H1 (cell line): Measurements from ENCODE around the gene MCC. TPM values are rescaled to one million over a fixed set of nuclear protein-coding genes. Genes with fewer than 3 reads are reported as not detected.

Experiments
- CTCF ChIA-PET: fragments of 300-600 bp; sonication (Branson Sonifier 250); formaldehyde crosslinking; loops from one replicate; lab custom pipeline; 2021; ENCODE audit not compliant: partially characterized antibody; lab: Charles Lee
- POLR2A ChIA-PET: fragments of 300-600 bp; sonication (Branson Sonifier 250); formaldehyde crosslinking; loops from one replicate; lab custom pipeline; 2021; ENCODE audit warnings: inconsistent platforms; ENCODE audit not compliant: partially characterized antibody; lab: Charles Lee
- DNase-seq, 2 experiments: peaks; one replicate each; pipeline versions ENCODE4 v3.0.0 to v3.0.0-alpha.2; 2010 to 2022; ENCODE audit warnings: low spot score in 2 of 2, low read depth in 1 of 2, mixed read lengths in 1 of 2
- FAIRE-seq: peaks from 2 replicates; lab custom pipeline; 2011; peaks lifted over from hg19 to GRCh38; lab: Jason Lieb, UNC
- H2AFZ ChIP-seq: 2 replicates; pipeline ENCODE4 v1.8.1; 2012; ENCODE audit warnings: low read length, inconsistent platforms
- H2AK5ac ChIP-seq: 2 replicates; pipeline ENCODE4 v1.6.1; 2013; ENCODE audit warnings: low read depth, low read length
- H2BK120ac ChIP-seq: replicated peaks from 2 replicates; pipeline ENCODE3; 2013; ENCODE audit warnings: low read depth, low read length, inconsistent platforms
- H2BK12ac ChIP-seq: 2 replicates; pipeline ENCODE4 v1.6.1; 2013; ENCODE audit warnings: low read depth, low read length
- H2BK15ac ChIP-seq: 2 replicates; pipeline ENCODE4 v1.6.1; 2013; ENCODE audit warnings: low read length
- H2BK20ac ChIP-seq: 2 replicates; pipeline ENCODE4 v1.6.1; 2013; ENCODE audit warnings: low read length
- H2BK5ac ChIP-seq: 2 replicates; pipeline ENCODE4 v1.6.1; 2013; ENCODE audit warnings: low read depth, low read length
- H3K14ac ChIP-seq: 2 replicates; pipeline ENCODE4 v1.6.1; 2013; ENCODE audit warnings: inconsistent platforms; ENCODE audit not compliant: insufficient read length
- H3K18ac ChIP-seq: 2 replicates; pipeline ENCODE4 v1.6.1; 2013; ENCODE audit warnings: low read length; ENCODE audit errors: extremely low read depth
- H3K23ac ChIP-seq: 2 replicates; pipeline ENCODE4 v1.6.1; 2013; ENCODE audit warnings: inconsistent platforms; ENCODE audit not compliant: insufficient read length
- H3K23me2 ChIP-seq: 2 replicates; pipeline ENCODE4 v1.6.1; 2013; ENCODE audit warnings: low read depth, low read length
- H3K27ac ChIP-seq: 2 replicates; pipeline ENCODE4 v1.6.1; 2011; ENCODE audit warnings: low read depth, low read length, inconsistent platforms
- H3K27me3 ChIP-seq, 4 experiments: replicated peaks in 1 of 4; 1 replicate in 1 of 4; 2 replicates in 3 of 4; pipeline versions ENCODE4 v1.6.1 to v1.8.1; 2011 to 2013; ENCODE audit warnings: low read length in 3 of 4, mild to moderate bottlenecking in 3 of 4, inconsistent platforms in 2 of 4, mixed read lengths in 2 of 4, moderate library complexity in 1 of 4; ENCODE audit not compliant: control insufficient read depth in 3 of 4, insufficient read depth in 3 of 4; ENCODE audit errors: extremely low read depth in 1 of 4
- H3K36me3 ChIP-seq, 4 experiments: 2 replicates each; pipeline versions ENCODE4 v1.6.1 to v1.8.1; 2011 to 2013; ENCODE audit warnings: mild to moderate bottlenecking in 4 of 4, low read length in 3 of 4, moderate library complexity in 2 of 4, control low read depth in 1 of 4, inconsistent platforms in 1 of 4; ENCODE audit not compliant: insufficient read depth in 4 of 4, control insufficient read depth in 2 of 4
- H3K4ac ChIP-seq: replicated peaks from 2 replicates; pipeline ENCODE3; 2013; ENCODE audit warnings: low read length, low read depth, mixed read lengths, inconsistent platforms; ENCODE audit not compliant: insufficient read length
- H3K4me1 ChIP-seq, 4 experiments: replicated peaks in 1 of 4; 1 replicate in 1 of 4; 2 replicates in 3 of 4; pipeline versions ENCODE4 v1.6.1 to v1.8.1; 2011 to 2013; ENCODE audit warnings: low read length in 3 of 4, inconsistent platforms in 2 of 4, mixed read lengths in 1 of 4; ENCODE audit not compliant: insufficient read depth in 4 of 4, control insufficient read depth in 3 of 4
- H3K4me2 ChIP-seq, 2 experiments: 2 replicates each; pipeline versions ENCODE4 v1.6.1 to v1.8.1; 2011 to 2013; ENCODE audit warnings: low read depth in 2 of 2, low read length in 2 of 2, control low read depth in 1 of 2, inconsistent platforms in 1 of 2, mild to moderate bottlenecking in 1 of 2; ENCODE audit not compliant: insufficient read depth in 1 of 2
- H3K4me3 ChIP-seq, 4 experiments: fragments of 200-600, 300-600 bp in 1 of 4; sonication (generic), shearing (Covaris generic), sonication (Bioruptor Twin) in 1 of 4; 2 replicates each; pipeline versions ENCODE4 v1.5.1 to v1.8.1; 2011 to 2016; ENCODE audit warnings: low read length in 4 of 4, low read depth in 3 of 4, control low read depth in 2 of 4, inconsistent platforms in 2 of 4, mild to moderate bottlenecking in 2 of 4, mixed read lengths in 1 of 4, moderate library complexity in 1 of 4; ENCODE audit not compliant: insufficient read depth in 2 of 4; ENCODE audit errors: extremely low read depth in 1 of 4
- H3K56ac ChIP-seq: replicated peaks from 2 replicates; pipeline ENCODE3; 2013; ENCODE audit warnings: low read depth, mild to moderate bottlenecking, mixed read lengths, low read length, inconsistent platforms; ENCODE audit not compliant: insufficient read length
- H3K79me1 ChIP-seq: 2 replicates; pipeline ENCODE4 v1.6.1; 2013; ENCODE audit warnings: low read depth, low read length, control low read depth
- H3K79me2 ChIP-seq, 2 experiments: 2 replicates each; pipeline versions ENCODE4 v1.6.1 to v1.8.1; 2012 to 2013; ENCODE audit warnings: low read length in 2 of 2, mild to moderate bottlenecking in 2 of 2, inconsistent platforms in 1 of 2; ENCODE audit not compliant: insufficient read depth in 2 of 2, control insufficient read depth in 1 of 2
- H3K9ac ChIP-seq, 4 experiments: replicated peaks in 1 of 4; 1 replicate in 1 of 4; 2 replicates in 3 of 4; pipeline versions ENCODE4 v1.6.1 to v1.8.1; 2011 to 2013; ENCODE audit warnings: low read depth in 3 of 4, low read length in 3 of 4, control low read depth in 2 of 4, mild to moderate bottlenecking in 2 of 4, moderate library complexity in 2 of 4, inconsistent platforms in 1 of 4; ENCODE audit errors: extremely low read depth in 1 of 4
- H3K9me3 ChIP-seq, 2 experiments: 2 replicates each; pipeline versions ENCODE4 v1.6.1 to v1.8.1; 2012 to 2013; ENCODE audit warnings: mild to moderate bottlenecking in 2 of 2, moderate library complexity in 2 of 2, control low read depth in 1 of 2, inconsistent platforms in 1 of 2, low read depth in 1 of 2, low read length in 1 of 2, mixed read lengths in 1 of 2; ENCODE audit not compliant: insufficient read depth in 2 of 2
- H4K20me1 ChIP-seq, 2 experiments: replicated peaks in 1 of 2; 2 replicates each; pipeline versions ENCODE3 to v1.8.1; 2011 to 2013; ENCODE audit warnings: inconsistent platforms in 2 of 2, low read length in 2 of 2, mild to moderate bottlenecking in 1 of 2; ENCODE audit not compliant: insufficient read depth in 2 of 2, control insufficient read depth in 1 of 2
- H4K5ac ChIP-seq: 2 replicates; pipeline ENCODE4 v1.6.1; 2013; ENCODE audit warnings: low read length, low read depth, mixed read lengths, inconsistent platforms; ENCODE audit not compliant: insufficient read length
- H4K8ac ChIP-seq: 2 replicates; pipeline ENCODE4 v1.8.0; 2013; ENCODE audit warnings: mild to moderate bottlenecking, moderate library complexity, low read length, inconsistent platforms; ENCODE audit not compliant: insufficient read depth; ENCODE audit errors: extremely low read depth
- H4K91ac ChIP-seq: replicated peaks from 2 replicates; pipeline ENCODE3; 2013; ENCODE audit warnings: low read length, mixed read lengths, inconsistent platforms; ENCODE audit not compliant: insufficient read length
- CBX5 ChIP-seq: fragments of 300-800, 300-1000 bp; sonication (generic); IDR thresholded peaks from 2 replicates; pipeline ENCODE4 v1.7.1; 2016; ENCODE audit warnings: antibody characterized with exemption, low read length, low read depth
- NANOG ChIP-seq: IDR thresholded peaks from 2 replicates; pipeline ENCODE4 v1.6.1; 2011; ENCODE audit warnings: low read length, low read depth, mild to moderate bottlenecking, inconsistent platforms; ENCODE audit not compliant: insufficient read depth, poor library complexity, severe bottlenecking
- SAP30 ChIP-seq: fragments of 300-600 bp; sonication (generic); IDR thresholded peaks from 2 replicates; pipeline ENCODE4 v1.7.1; 2012; ENCODE audit warnings: low read length, moderate library complexity, mild to moderate bottlenecking, inconsistent platforms; ENCODE audit not compliant: insufficient read depth, insufficient replicate concordance
- SP2 ChIP-seq: IDR thresholded peaks from 2 replicates; pipeline ENCODE4 v1.6.1; 2012; ENCODE audit warnings: mild to moderate bottlenecking, low read length, inconsistent platforms
- whole genome bisulfite sequencing, 2 experiments: shearing (Covaris generic) in 1 of 2; methylation state at CpG; one replicate each; pipeline versions ENCODE4 v1.1.6 to v1.1.7; 2013 to 2015; ENCODE audit warnings: low lambda C conversion rate in 2 of 2, mixed read lengths in 2 of 2, inconsistent platforms in 1 of 2, low coverage in 1 of 2, missing lambda C conversion rate in 1 of 2; ENCODE audit not compliant: insufficient replicate concordance in 2 of 2, insufficient coverage in 1 of 2, insufficient read length in 1 of 2; ENCODE audit errors: extremely low coverage in 1 of 2, missing lambda C conversion rate in 1 of 2; 5-methylcytosine and 5-hydroxymethylcytosine counted together
- polyA plus RNA-seq, 7 experiments: library from polyadenylated mRNA; depleted of rRNA in 3 of 7; stranded (reverse) in 5 of 7; unstranded in 2 of 7; fragments of >200 nt in 5 of 7; fragments of 200-250 nt in 2 of 7; gene quantifications; 1 replicate in 5 of 7; 2 replicates in 1 of 7; 4 replicates in 1 of 7; pipeline versions ENCODE4 v1.2.1 to v1.2.3, GENCODE V29; 2011 to 2013; ENCODE audit warnings: missing spikeins in 2 of 7, mixed read lengths in 2 of 7
- total RNA-seq: library from RNA; stranded (reverse); fragmentation: NEBNext Ultra II Directional; extraction: Animal tissue kit (Norgen Biotek cat#: 25700); gene quantifications from 2 replicates; pipeline ENCODE4 v1.2.1, GENCODE V29; 2021

MCC gene
- total and polyA plus RNA-seq, 2 of the 8 experiments (the other 6 are each of a cell fraction or from before 2014, with no cell fraction given), result 2.6 to 18.3 TPM

DNA sequence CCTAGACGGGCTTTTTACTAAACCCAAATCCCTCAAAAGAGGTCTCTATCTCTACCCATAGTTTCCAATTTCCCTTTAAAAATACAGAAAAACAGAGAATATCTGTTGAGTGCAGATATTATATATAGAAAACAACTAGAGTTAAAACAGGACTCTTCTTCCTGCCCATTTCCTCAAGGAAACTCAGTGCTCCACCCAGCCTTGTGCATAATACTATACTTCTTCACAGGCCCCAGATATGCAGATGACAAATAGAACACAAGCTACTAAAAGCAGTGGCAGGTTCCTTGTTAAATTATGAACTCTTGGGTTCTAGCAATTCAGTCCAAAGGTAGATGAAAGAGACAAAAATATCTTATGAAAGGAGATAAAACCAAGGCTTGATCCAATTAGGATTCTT, 253.7 kb downstream of the MCC start:
- Histone ChIP-seq H3K4me2 (no peak overlapping the region), H3K9ac (no peak overlapping the region), H3K4ac (no peak overlapping the region), H3K23me2 (no peaks in the 10 kb centered on the region), H3K9me3 (no peaks in the 10 kb centered on the region), H2AK5ac (no peak overlapping the region), H3K27me3 (no peaks in the 10 kb centered on the region), H3K36me3 (no peaks in the 10 kb centered on the region), H4K5ac (no peak overlapping the region), H4K91ac (no peak overlapping the region), H3K14ac (no peak overlapping the region), H3K79me2 (no peaks in the 10 kb centered on the region; a peak in 1 of 4 replicates), H3K27ac (no peak overlapping the region), H3K56ac (no peak overlapping the region), H4K8ac (no peak overlapping the region), H2BK20ac (no peak overlapping the region), H3K79me1 (no peaks in the 10 kb centered on the region), H2BK5ac (no peak overlapping the region), H3K23ac (no peak overlapping the region), H2AFZ (no peak overlapping the region), H3K4me3 (no peak overlapping the region), H3K4me1 (peaks cover 0 to 15% (median 7%) of the 10 kb centered on the region in 4 experiments; a peak in 4 of 7 replicates), H4K20me1 (no peaks in the 10 kb centered on the region)
- DNase-seq, result no peak
- CTCF ChIA-PET, result interaction anchor here (0.6 kb wide), 1 partner anchor 67 kb away, joined by 3 read pairs; no protein-coding TSS in a partner anchor
- WGBS, 2 experiments, result 84% methylated on average over 1 of the region's 1 CpG; no CpG with 5 or more reads in 1 of the 2 experiments
- POLR2A ChIA-PET, result no interaction called here
- FAIRE-seq, result no peak
- TF ChIP-seq NANOG (no peak), SAP30 (no peak), SP2 (no peak), CBX5 (no peak)
- TF ChIP-seq, all 59 proteins: peak for 0
- Histone ChIP-seq H2BK15ac (no peak overlapping the region), H2BK12ac (no peak overlapping the region), H3K18ac (no peak overlapping the region), H2BK120ac (no peak overlapping the region)
